ENCODE data around the gene MAD1L1. TPM values are rescaled to one million over a fixed set of nuclear protein-coding genes. Genes with fewer than 3 reads are reported as not detected.

Gene MAD1L1
- total and polyA plus RNA-seq, 2 of the 13 experiments (the other 11 are each of a cell fraction or from before 2014, with no cell fraction given), result 17.4 to 64.7 TPM

DNA sequence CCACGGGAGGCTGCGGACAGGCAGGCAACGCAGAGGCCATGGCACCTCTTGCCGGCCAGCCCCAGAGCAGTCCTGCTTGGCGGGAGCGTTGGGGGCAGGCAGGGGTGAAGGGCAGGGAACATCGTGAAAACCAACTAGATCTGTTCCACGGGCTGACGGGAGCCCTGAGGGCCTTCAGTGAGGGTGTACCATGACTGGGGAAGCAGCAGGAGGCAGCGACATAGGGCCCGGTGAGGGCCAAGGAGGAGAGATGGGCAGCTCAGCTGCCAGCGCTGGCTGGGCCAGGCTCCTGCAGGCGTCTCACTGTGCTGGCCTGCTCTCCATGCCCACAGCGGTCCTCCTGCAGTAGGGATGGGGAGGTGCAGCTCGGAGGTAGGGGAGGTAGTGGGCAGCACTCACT, 366.1 kb downstream of the MAD1L1 start:
- POLR2A ChIA-PET, result no interaction called here
- H3K9me3 ChIP-seq (ENCODE audit: low read length), result no peaks in the 10 kb centered on the region
- no peaks in the 10 kb centered on the region for H3K79me2 ChIP-seq (ENCODE audit: insufficient read depth, low read length)
- ATAC-seq (no peak), FAIRE-seq (no peak), DNase-seq (ENCODE audit: low spot score) (no peak)
- no peaks in the 10 kb centered on the region for H3K36me3 ChIP-seq (replicated peaks in 1 of 2; ENCODE audit: control insufficient read depth in 1 of 2, insufficient read depth in 2 of 2, low read length in 2 of 2)
- WGBS (ENCODE audit: low lambda C conversion rate), result over 99% methylated on average over 9 of the region's 15 CpGs
- CTCF ChIA-PET (ENCODE audit: low intra/inter-chr PET ratio, low total read pairs), result no interaction called here
- no peak overlapping the region for H3K4me2 ChIP-seq (ENCODE audit: low read depth, low read length)
- no peak overlapping the region for H3K4me3 ChIP-seq (replicated peaks in 1 of 3; ENCODE audit: insufficient read depth in 1 of 3, low read depth in 2 of 3, low read length in 3 of 3)
- H3K9ac ChIP-seq (ENCODE audit: insufficient read depth, low read depth, low read length), result no peak overlapping the region
- intact Hi-C loops (cut with micrococcal nuclease; ENCODE audit: unreplicated experiment) (no loop called here), in situ Hi-C loops (cut with HindIII; ENCODE audit: extremely low pct_ligation_motif_present, low pct_unique_long_range_greater_than_20kb) (no loop called here)
- H4K20me1 ChIP-seq (ENCODE audit: insufficient read depth, low read length), result no peaks in the 10 kb centered on the region
- no peak overlapping the region for H2AFZ ChIP-seq (ENCODE audit: low read length)
- no peak overlapping the region for H3K27ac ChIP-seq (ENCODE audit: extremely low read length, insufficient read depth, low read length)
- no TSS peak for BruUV-seq (replicated peaks)
- peaks cover 12% of the 10 kb centered on the region for H3K4me1 ChIP-seq (ENCODE audit: insufficient read depth, low read length)
- H3K27me3 ChIP-seq (ENCODE audit: control insufficient read depth in 1 of 2, insufficient read depth in 2 of 2, low read length in 2 of 2), result no peaks in the 10 kb centered on the region
- TF ChIP-seq AGO2 (optimal IDR thresholded peaks at IDR 0.05; ENCODE audit: low read depth, low read length) (no peak), ARNT (IDR thresholded peaks at IDR 0.05) (no peak), EHMT2 (IDR thresholded peaks at IDR 0.05; ENCODE audit: borderline replicate concordance, low read depth, low read length) (no peak), MBD4 (IDR thresholded peaks at IDR 0.05; ENCODE audit: borderline replicate concordance, low read length) (no peak), ZC3H4 (CRISPR knock-in tag; IDR thresholded peaks at IDR 0.05; ENCODE audit: borderline replicate concordance) (no peak), ZNF746 (CRISPR knock-in tag; IDR thresholded peaks at IDR 0.05) (no peak), MLLT10 (CRISPR knock-in tag; IDR thresholded peaks at IDR 0.05) (no peak), GTF2F1 (IDR thresholded peaks at IDR 0.05; ENCODE audit: low read length) (no peak), U2AF2 (IDR thresholded peaks at IDR 0.05; ENCODE audit: low read depth, low read length) (no peak)
- TF ChIP-seq, protein P1, sequence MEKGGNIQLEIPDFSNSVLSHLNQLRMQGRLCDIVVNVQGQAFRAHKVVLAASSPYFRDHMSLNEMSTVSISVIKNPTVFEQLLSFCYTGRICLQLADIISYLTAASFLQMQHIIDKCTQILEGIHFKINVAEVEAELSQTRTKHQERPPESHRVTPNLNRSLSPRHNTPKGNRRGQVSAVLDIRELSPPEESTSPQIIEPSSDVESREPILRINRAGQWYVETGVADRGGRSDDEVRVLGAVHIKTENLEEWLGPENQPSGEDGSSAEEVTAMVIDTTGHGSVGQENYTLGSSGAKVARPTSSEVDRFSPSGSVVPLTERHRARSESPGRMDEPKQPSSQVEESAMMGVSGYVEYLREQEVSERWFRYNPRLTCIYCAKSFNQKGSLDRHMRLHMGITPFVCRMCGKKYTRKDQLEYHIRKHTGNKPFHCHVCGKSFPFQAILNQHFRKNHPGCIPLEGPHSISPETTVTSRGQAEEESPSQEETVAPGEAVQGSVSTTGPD (CRISPR knock-in tag; IDR thresholded peaks at IDR 0.05), result no peak
- TF ChIP-seq, protein P2, sequence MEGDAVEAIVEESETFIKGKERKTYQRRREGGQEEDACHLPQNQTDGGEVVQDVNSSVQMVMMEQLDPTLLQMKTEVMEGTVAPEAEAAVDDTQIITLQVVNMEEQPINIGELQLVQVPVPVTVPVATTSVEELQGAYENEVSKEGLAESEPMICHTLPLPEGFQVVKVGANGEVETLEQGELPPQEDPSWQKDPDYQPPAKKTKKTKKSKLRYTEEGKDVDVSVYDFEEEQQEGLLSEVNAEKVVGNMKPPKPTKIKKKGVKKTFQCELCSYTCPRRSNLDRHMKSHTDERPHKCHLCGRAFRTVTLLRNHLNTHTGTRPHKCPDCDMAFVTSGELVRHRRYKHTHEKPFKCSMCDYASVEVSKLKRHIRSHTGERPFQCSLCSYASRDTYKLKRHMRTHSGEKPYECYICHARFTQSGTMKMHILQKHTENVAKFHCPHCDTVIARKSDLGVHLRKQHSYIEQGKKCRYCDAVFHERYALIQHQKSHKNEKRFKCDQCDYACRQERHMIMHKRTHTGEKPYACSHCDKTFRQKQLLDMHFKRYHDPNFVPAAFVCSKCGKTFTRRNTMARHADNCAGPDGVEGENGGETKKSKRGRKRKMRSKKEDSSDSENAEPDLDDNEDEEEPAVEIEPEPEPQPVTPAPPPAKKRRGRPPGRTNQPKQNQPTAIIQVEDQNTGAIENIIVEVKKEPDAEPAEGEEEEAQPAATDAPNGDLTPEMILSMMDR (CRISPR knock-in tag; IDR thresholded peaks at IDR 0.05), result no peak
- TF ChIP-seq, protein P3, sequence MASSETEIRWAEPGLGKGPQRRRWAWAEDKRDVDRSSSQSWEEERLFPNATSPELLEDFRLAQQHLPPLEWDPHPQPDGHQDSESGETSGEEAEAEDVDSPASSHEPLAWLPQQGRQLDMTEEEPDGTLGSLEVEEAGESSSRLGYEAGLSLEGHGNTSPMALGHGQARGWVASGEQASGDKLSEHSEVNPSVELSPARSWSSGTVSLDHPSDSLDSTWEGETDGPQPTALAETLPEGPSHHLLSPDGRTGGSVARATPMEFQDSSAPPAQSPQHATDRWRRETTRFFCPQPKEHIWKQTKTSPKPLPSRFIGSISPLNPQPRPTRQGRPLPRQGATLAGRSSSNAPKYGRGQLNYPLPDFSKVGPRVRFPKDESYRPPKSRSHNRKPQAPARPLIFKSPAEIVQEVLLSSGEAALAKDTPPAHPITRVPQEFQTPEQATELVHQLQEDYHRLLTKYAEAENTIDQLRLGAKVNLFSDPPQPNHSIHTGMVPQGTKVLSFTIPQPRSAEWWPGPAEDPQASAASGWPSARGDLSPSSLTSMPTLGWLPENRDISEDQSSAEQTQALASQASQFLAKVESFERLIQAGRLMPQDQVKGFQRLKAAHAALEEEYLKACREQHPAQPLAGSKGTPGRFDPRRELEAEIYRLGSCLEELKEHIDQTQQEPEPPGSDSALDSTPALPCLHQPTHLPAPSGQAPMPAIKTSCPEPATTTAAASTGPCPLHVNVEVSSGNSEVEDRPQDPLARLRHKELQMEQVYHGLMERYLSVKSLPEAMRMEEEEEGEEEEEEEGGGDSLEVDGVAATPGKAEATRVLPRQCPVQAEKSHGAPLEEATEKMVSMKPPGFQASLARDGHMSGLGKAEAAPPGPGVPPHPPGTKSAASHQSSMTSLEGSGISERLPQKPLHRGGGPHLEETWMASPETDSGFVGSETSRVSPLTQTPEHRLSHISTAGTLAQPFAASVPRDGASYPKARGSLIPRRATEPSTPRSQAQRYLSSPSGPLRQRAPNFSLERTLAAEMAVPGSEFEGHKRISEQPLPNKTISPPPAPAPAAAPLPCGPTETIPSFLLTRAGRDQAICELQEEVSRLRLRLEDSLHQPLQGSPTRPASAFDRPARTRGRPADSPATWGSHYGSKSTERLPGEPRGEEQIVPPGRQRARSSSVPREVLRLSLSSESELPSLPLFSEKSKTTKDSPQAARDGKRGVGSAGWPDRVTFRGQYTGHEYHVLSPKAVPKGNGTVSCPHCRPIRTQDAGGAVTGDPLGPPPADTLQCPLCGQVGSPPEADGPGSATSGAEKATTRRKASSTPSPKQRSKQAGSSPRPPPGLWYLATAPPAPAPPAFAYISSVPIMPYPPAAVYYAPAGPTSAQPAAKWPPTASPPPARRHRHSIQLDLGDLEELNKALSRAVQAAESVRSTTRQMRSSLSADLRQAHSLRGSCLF (CRISPR knock-in tag; IDR thresholded peaks at IDR 0.05; ENCODE audit: borderline replicate concordance), result no peak
- TF ChIP-seq, protein P4, sequence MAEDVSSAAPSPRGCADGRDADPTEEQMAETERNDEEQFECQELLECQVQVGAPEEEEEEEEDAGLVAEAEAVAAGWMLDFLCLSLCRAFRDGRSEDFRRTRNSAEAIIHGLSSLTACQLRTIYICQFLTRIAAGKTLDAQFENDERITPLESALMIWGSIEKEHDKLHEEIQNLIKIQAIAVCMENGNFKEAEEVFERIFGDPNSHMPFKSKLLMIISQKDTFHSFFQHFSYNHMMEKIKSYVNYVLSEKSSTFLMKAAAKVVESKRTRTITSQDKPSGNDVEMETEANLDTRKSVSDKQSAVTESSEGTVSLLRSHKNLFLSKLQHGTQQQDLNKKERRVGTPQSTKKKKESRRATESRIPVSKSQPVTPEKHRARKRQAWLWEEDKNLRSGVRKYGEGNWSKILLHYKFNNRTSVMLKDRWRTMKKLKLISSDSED (CRISPR knock-in tag; IDR thresholded peaks at IDR 0.05), result no peak
- TF ChIP-seq, protein P5, sequence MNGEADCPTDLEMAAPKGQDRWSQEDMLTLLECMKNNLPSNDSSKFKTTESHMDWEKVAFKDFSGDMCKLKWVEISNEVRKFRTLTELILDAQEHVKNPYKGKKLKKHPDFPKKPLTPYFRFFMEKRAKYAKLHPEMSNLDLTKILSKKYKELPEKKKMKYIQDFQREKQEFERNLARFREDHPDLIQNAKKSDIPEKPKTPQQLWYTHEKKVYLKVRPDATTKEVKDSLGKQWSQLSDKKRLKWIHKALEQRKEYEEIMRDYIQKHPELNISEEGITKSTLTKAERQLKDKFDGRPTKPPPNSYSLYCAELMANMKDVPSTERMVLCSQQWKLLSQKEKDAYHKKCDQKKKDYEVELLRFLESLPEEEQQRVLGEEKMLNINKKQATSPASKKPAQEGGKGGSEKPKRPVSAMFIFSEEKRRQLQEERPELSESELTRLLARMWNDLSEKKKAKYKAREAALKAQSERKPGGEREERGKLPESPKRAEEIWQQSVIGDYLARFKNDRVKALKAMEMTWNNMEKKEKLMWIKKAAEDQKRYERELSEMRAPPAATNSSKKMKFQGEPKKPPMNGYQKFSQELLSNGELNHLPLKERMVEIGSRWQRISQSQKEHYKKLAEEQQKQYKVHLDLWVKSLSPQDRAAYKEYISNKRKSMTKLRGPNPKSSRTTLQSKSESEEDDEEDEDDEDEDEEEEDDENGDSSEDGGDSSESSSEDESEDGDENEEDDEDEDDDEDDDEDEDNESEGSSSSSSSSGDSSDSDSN (CRISPR knock-in tag; IDR thresholded peaks at IDR 0.05), result no peak

Measured in HepG2 (cell line).